Adrenal gland (tissue), 5 donors: ENCODE measurements around the gene TMEM52.

Source experiments
- POLR2A ChIP-seq, 2 donors: fragments of 450-650 bp; IDR thresholded peaks; one replicate each; pipeline ENCODE4 v1.6.1; 2017; ENCODE audit warnings: antibody characterized with exemption in 2 of 2, mild to moderate bottlenecking in 2 of 2, moderate library complexity in 1 of 2
- TF ChIP-seq, protein P1 (sequence below), 6 experiments: fragments of 450-650 bp in 4 of 6; fragments of 200-600 bp in 2 of 6; sonication (generic) in 1 of 6; IDR thresholded peaks; 1 replicate in 5 of 6; 2 replicates in 1 of 6; pipeline versions ENCODE4 v1.5.1 to v1.8.0; 2016 to 2021; ENCODE audit warnings: antibody characterized with exemption in 6 of 6, mild to moderate bottlenecking in 2 of 6, moderate library complexity in 1 of 6
- donor health status: DM: no; HTN: no; CAD: no.

DNA sequence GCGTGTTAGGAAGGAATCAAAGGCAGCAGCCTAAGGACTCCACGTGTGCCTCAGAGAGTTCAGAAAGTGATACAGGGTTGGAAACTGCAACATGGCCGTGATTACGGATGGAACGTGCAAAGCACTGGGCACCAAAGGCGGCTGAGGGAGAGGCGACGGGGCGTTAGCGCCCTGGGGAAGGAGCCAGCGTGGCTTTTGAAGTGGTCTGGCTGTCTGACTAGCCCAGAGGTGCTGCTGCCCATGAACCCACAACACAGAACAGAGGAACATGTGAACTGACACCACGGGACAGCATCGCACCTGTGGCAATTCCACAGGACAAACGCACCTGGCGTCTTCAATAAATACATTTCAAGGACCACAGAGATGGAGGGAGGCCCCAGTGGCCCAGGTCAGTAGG, 18.0 kb upstream of the TMEM52 start:
- TF ChIP-seq, protein P1, sequence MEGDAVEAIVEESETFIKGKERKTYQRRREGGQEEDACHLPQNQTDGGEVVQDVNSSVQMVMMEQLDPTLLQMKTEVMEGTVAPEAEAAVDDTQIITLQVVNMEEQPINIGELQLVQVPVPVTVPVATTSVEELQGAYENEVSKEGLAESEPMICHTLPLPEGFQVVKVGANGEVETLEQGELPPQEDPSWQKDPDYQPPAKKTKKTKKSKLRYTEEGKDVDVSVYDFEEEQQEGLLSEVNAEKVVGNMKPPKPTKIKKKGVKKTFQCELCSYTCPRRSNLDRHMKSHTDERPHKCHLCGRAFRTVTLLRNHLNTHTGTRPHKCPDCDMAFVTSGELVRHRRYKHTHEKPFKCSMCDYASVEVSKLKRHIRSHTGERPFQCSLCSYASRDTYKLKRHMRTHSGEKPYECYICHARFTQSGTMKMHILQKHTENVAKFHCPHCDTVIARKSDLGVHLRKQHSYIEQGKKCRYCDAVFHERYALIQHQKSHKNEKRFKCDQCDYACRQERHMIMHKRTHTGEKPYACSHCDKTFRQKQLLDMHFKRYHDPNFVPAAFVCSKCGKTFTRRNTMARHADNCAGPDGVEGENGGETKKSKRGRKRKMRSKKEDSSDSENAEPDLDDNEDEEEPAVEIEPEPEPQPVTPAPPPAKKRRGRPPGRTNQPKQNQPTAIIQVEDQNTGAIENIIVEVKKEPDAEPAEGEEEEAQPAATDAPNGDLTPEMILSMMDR (IDR thresholded peaks at IDR 0.05), result no peak
- TF ChIP-seq POLR2A (IDR thresholded peaks at IDR 0.05), result no peak
